ENCODE results near the gene LBHD1.
"Not testable (repeated sequence)": the region's sequence is repeated elsewhere in the genome, so short reads cannot be mapped to it uniquely, and the experiment has no call there.

Gene LBHD1

GRCh38 chr11:62665075-62665598 lies 6.9 kb downstream of the LBHD1 start, which contains the start of the genes C11orf98 and CSKMT:
C11orf98 (minus strand) TSS chr11:62665210; CDS start chr11:62665169, 41 bp downstream.
CSKMT (plus strand) TSS chr11:62665312; CDS start chr11:62665880, 568 bp downstream.
- in situ Hi-C loops (cut with MboI; ENCODE audit: low sequenced_read_pairs): no loop called here

DNA sequence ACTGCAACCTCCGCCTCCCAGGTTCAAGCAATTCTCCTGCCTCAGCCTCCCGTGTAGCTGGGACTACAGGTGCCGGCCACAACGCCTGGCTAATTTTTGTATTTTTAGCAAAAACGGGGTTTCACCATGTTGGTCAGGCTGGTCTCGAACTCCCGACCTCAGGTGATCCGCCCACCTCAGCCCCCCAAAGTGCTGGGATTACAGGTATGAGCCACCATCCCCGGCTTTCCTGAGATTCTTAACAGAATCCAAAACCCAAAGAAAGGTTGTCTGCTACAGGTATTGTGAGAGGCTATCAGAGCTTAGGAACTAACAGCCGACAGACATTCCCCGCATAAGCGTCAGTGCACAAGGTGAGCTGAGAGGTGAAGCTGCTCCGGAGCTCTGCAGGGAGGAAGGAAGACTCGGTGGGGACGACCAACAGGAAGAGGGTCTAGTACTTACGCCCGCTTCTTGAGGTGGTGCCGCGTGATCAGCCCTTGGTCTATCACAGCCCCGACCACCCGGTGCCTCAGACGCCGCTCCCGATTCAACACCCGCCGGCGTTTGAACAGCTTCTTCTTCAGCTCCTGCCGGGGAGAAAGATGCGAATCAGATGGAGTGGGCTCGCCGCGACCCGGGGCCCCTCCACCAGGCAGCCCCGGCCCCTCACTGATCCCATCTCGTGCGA lies 7.5 kb downstream of the LBHD1 start:
- in situ Hi-C loops (cut with MboI; ENCODE audit: low sequenced_read_pairs): no loop called here

GRCh38 chr11:62656796-62657429 lies 15.2 kb downstream of the LBHD1 start:
- in situ Hi-C loops (cut with MboI; ENCODE audit: low sequenced_read_pairs): no loop called here

DNA sequence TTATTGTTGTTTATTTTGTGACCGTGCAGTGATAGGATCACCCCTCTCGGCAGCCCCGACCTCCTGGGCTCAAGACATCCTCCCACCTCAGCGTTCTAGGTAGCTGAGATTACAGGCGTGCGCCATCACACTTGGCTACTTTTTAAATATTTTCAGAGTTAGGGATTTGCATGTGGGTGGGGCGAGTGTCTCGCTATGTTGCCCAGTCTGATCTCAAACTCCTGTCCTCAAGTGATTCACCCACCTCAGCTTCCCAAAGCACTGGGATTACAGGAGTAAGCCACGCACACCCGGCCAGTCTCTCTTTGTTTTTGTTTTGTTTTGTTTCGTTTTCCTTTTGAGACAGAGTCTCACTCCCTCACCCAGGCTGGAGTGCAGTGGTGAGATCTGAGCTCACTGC lies 17.8 kb downstream of the LBHD1 start:
- in situ Hi-C loops (cut with MboI; ENCODE audit: low sequenced_read_pairs): no loop called here

DNA sequence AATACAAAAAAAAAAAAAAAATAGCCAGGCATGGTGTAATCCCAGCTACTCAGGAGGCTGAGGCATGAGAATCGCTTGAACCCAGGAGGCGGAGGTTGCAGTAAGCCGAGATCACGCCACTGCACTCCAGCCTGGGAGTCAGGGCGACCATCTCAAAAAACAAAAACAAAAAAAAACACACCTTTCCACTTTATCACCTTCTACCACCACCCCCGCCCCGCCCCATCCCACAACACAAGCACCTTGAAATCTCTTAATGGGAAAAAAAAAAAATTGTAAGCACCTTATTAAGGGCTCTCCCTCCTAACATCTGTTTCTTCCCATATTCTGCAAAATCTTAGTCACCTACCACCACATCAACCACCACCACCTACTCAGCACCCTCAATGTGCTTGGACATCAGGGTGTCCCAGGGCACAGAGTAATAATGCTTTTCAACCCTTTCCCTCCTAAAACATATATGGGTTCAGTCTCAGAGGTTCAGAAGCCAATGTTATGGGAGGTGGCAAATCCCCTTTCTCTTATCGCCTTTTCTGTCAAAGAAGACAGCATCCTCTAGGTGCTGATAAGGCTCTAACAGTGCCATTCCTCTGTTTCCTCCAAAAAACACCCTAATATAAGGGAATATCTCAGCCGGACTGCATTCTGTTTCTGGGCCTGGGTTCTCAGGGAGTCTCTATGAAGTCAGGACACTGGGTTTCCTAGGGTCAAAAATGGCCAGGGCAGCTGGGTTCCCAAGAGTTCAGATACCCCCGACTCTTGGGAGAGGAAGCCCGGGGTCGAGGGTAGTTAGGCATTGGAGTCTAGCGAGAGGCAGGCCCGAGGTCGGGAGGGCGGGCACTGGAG lies 19.7 kb downstream of the LBHD1 start:
- in situ Hi-C loops (cut with MboI; ENCODE audit: low sequenced_read_pairs): no loop called here

DNA sequence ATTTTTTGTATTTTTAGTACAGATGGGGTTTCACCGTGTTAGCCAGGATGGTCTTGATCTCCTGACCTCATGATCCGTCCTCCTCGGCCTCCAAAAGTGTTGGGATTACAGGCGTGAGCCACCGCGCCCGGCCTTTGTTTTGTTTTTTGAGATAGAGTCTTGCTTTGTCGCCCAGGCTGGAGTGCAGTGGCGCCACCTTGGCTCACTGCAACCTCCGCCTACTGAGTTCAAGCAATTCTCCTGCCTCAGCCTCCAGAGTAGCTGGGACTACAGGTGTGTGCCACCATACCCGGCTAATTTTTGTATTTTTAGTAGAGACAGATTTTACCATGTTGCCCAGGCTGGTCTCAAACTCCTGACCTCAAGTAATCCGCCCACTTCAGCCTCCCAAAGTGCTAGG lies 21.8 kb downstream of the LBHD1 start:
- in situ Hi-C loops (cut with MboI; ENCODE audit: low sequenced_read_pairs): not testable (repeated sequence)

- in situ Hi-C loops (cut with MboI; ENCODE audit: low sequenced_read_pairs): no loop called here
These were observed 22.6 kb downstream of the LBHD1 start for GRCh38 chr11:62649486-62649885.

GRCh38 chr11:62648967-62649364 lies 23.1 kb downstream of the LBHD1 start:
- in situ Hi-C loops (cut with MboI; ENCODE audit: low sequenced_read_pairs): no loop called here

GRCh38 chr11:62648185-62648966 lies 23.7 kb downstream of the LBHD1 start:
- in situ Hi-C loops (cut with MboI; ENCODE audit: low sequenced_read_pairs): no loop called here

DNA sequence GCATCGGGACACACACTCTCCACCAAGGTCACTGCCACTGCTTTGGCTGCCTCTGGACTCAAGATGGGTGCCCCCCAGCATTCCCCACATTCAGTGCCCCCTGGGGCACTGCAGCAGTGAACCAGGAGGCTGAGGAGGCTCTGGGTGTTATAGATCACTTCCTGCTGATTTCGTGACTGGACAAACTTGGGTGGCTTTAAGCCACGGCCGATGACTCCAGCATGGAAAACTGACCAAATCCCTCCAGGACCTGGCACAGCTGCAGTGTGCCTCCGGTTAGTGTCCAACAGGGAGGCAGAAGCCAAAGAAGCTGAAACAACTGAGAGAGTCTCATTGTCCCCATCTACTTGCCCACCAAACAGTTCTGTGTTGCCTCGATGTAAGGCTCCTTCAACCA lies 24.5 kb downstream of the LBHD1 start:
- in situ Hi-C loops (cut with MboI; ENCODE audit: low sequenced_read_pairs): no loop called here

GRCh38 chr11:62646825-62647608 lies 25.1 kb downstream of the LBHD1 start:
- in situ Hi-C loops (cut with MboI; ENCODE audit: low sequenced_read_pairs): no loop called here

DNA sequence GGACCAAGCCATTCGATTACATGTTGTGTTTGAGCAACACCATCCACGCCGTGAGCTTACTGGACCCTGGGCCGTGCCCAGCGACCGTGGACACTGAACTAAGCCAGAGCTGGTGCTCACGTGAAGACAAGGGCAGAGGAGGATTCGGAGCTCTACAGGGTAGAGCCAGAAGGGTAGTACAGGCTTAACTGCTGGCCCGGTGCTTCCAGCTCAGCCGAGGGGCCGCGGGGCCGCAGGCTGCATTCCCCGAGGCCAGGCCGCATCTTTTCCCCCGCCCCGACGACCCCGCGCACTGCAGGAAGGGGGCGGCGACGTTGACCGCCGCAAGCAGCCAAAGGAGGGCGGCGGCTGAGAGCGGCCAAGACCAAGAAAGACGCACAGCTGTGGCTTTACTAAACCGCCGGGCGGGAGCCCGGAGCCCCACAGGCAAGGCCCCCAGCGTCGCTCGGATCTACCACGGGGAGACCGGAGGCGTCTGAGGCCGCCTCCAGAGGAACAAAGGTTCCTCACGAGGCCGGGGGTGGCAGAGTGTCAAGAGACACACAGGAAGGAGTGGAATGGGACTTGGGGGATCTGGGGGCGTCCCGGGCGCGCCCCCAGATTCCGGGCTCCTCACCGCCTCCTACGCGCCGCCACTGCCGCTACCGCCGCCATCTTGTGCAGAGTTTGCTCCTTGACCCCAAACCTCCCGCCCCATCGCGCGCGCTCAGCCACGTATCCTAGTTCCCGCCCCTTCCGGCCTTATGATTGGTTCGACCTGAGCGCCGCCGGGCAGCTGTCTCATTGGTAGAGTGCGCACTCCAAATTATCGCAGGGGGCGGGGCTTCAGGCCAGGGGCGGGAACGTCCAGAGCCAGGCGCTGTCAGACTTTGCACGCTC lies 25.9 kb downstream of the LBHD1 start, which contains the start of gene GANAB:
TSS of gene GANAB (minus strand) at position 668 of the 879 bp plus-strand sequence. CDS start at position 654, 14 bp downstream.
- in situ Hi-C loops (cut with MboI; ENCODE audit: low sequenced_read_pairs): no loop called here

- in situ Hi-C loops (cut with MboI; ENCODE audit: low sequenced_read_pairs): no loop called here
These were observed 26.5 kb downstream of the LBHD1 start for GRCh38 chr11:62645671-62645945.

GRCh38 chr11:62644220-62644619 lies 27.8 kb downstream of the LBHD1 start:
- in situ Hi-C loops (cut with MboI; ENCODE audit: low sequenced_read_pairs): no loop called here

DNA sequence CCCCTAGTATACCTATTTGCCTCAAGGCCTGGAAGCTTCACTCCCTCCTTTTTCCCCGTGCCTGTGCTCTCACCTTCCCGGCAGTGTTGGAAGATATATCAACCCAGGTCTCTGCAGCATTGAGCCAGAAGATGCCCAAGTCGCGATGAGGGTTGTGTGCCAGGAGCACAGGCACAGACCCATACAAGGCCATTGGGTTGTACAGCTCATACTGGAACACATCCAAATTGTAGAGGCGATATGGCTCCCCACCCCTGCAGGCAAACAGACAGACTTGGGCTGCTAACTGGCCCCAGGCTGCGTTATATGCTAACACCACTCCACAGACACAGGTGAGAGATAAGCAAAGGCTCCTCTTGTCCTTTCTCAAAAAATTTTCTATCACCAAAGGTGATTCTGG lies 39.6 kb downstream of the LBHD1 start:
- in situ Hi-C loops (cut with MboI; ENCODE audit: low sequenced_read_pairs): no loop called here

DNA sequence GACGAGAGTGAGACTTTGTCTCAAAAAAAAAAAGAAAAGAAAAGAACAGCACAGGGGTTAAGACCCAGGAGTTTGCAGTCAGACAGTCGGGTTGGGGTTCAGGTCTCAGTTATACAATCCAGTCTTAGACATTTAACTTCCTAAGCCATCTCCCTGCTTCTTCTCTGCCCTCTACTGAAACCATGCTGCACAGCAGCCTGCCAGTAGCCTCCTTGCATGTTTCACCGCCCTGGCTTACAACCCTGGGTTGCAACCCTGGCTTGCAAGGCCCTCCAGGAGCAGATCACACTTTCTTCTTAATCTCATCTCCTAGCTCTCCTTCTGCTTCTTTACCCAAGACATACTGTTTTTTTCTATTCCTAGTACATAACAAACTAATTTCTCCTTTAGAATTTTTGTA lies 44.4 kb downstream of the LBHD1 start:
- in situ Hi-C loops (cut with MboI; ENCODE audit: low sequenced_read_pairs): no loop called here

DNA sequence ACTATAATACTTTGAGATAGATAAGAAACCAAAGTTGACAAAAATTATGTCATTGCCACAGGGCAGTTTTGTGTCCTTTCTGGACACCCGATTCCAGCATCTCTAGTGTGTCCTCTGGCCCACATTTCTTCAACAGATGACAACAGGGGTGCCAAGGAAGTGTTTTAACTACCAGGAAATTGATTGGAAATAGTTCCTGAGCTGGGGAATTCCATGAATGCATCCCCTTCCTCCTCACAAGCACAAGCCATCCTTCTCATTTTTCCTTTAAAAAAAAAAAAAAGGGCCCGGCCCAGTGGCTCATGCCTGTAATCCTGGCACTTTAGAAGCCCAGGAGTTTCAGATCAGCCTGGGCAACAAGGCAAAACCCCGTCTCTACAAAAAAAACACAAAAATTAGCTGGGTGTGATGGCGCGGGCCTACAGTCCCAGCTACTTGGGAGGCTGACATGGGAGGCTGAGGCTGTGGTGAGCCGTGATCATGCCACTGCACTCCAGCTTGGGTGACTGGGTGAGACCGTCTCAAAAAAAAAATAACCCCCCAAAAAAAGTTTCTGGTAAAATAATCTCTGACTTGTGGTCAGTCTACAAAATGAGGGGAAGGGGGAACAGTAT lies 49.5 kb downstream of the LBHD1 start:
- in situ Hi-C loops (cut with MboI; ENCODE audit: low sequenced_read_pairs): no loop called here

Data from HL-60/S4 treated with phorbol 12-myristate 13-acetate at 8.2 ng/mL for 4 days and 3 days (cell line).